GM23338 (cell line): ENCODE data around the gene NECTIN1. TPM values are rescaled to one million over a fixed set of nuclear protein-coding genes. Genes with fewer than 3 reads are reported as not detected.

Experiments used
- ATAC-seq: fragments of 200-7000 bp; cut with Tn5 transposase; 3 replicates; pipeline ENCODE4 v1.9.1; 2020
- DNase-seq: peaks from one replicate; pipeline ENCODE4 v3.0.0-alpha.2; 2015; ENCODE audit warnings: low spot score
- H2AFZ ChIP-seq: fragments of 200-600 bp; sonication (generic); 2 replicates; pipeline ENCODE4 v1.8.0; 2016; ENCODE audit warnings: antibody characterized with exemption, mild to moderate bottlenecking, moderate library complexity
- H3F3A ChIP-seq: fragments of 200-600 bp; sonication (generic); replicated peaks from 2 replicates; pipeline ENCODE4 v1.8.0; 2017; ENCODE audit warnings: antibody characterized with exemption, mixed run types, low read depth
- H3K27ac ChIP-seq: fragments of 200-600 bp; sonication (generic); 2 replicates; pipeline ENCODE4 v1.6.1; 2016; ENCODE audit warnings: low read depth
- H3K27me3 ChIP-seq: fragments of 200-600 bp; sonication (generic); 2 replicates; pipeline ENCODE4 v1.8.0; 2016; ENCODE audit warnings: mild to moderate bottlenecking, mixed run types, moderate library complexity; ENCODE audit not compliant: insufficient read depth
- H3K36me3 ChIP-seq: fragments of 200-600 bp; sonication (generic); 2 replicates; pipeline ENCODE4 v1.8.0; 2016; ENCODE audit warnings: mild to moderate bottlenecking; ENCODE audit not compliant: insufficient read depth
- H3K4me1 ChIP-seq: fragments of 200-600 bp; sonication (generic); 2 replicates; pipeline ENCODE4 v1.8.0; 2016; ENCODE audit warnings: mild to moderate bottlenecking, moderate library complexity; ENCODE audit not compliant: insufficient read depth
- H3K4me2 ChIP-seq: fragments of 200-600 bp; sonication (generic); 2 replicates; pipeline ENCODE4 v1.7.1; 2017; ENCODE audit warnings: mixed run types
- H3K4me3 ChIP-seq: fragments of 200-600 bp; sonication (generic); 2 replicates; pipeline ENCODE4 v1.6.1; 2016; ENCODE audit warnings: mixed run types
- H3K79me2 ChIP-seq: fragments of 200-600 bp; sonication (generic); replicated peaks from 2 replicates; pipeline ENCODE4 v1.8.0; 2017; ENCODE audit warnings: mild to moderate bottlenecking; ENCODE audit not compliant: insufficient read depth
- H3K9me2 ChIP-seq: fragments of 200-600 bp; sonication (generic); 2 replicates; pipeline ENCODE4 v1.8.0; 2017; ENCODE audit not compliant: insufficient read depth
- H4K20me1 ChIP-seq: fragments of 200-600 bp; sonication (generic); replicated peaks from 2 replicates; pipeline ENCODE4 v1.8.0; 2017; ENCODE audit warnings: mild to moderate bottlenecking; ENCODE audit not compliant: insufficient read depth
- H3K27ac Mint-ChIP-seq: 2 replicates; pipeline ENCODE4 v1.8.0; 2020; ENCODE audit warnings: inconsistent platforms, mild to moderate bottlenecking, moderate library complexity, mixed read lengths
- H3K27me3 Mint-ChIP-seq: 3 replicates; pipeline ENCODE4 v1.8.0; 2022; ENCODE audit warnings: low read depth, mild to moderate bottlenecking, moderate library complexity, mixed read lengths, inconsistent platforms; ENCODE audit not compliant: insufficient read depth, poor library complexity
- H3K36me3 Mint-ChIP-seq: 3 replicates; pipeline ENCODE4 v1.8.0; 2021; ENCODE audit warnings: low read depth, mild to moderate bottlenecking, inconsistent platforms, moderate library complexity, mixed read lengths
- H3K4me1 Mint-ChIP-seq: 3 replicates; pipeline ENCODE4 v1.8.0; 2020; ENCODE audit warnings: mild to moderate bottlenecking, inconsistent platforms, mixed read lengths
- H3K4me3 Mint-ChIP-seq: 3 replicates; pipeline ENCODE4 v1.8.0; 2021; ENCODE audit warnings: moderate library complexity, mild to moderate bottlenecking, inconsistent platforms, mixed read lengths
- H3K9me3 Mint-ChIP-seq: 3 replicates; pipeline ENCODE4 v1.8.0; 2020; ENCODE audit warnings: moderate library complexity, mild to moderate bottlenecking, inconsistent platforms, mixed read lengths
- CREB1 ChIP-seq: fragments of 250-450 bp; sonication (Bioruptor Pico); IDR thresholded peaks from 2 replicates; pipeline ENCODE4 v1.5.0; 2020; ENCODE audit warnings: low read depth, mild to moderate bottlenecking, moderate library complexity
- EZH2 ChIP-seq: fragments of 200-600 bp; sonication (generic); IDR thresholded peaks from one replicate; pipeline ENCODE4 v1.8.0; 2017; ENCODE audit warnings: antibody characterized with exemption, mild to moderate bottlenecking, low read depth; ENCODE audit not compliant: unreplicated experiment
- EZH2phosphoT487 ChIP-seq: fragments of 200-600 bp; sonication (generic); IDR thresholded peaks from one replicate; pipeline ENCODE4 v1.8.1; 2018; ENCODE audit warnings: antibody characterized with exemption; ENCODE audit not compliant: unreplicated experiment
- JUNB ChIP-seq: IDR thresholded peaks from one replicate; pipeline ENCODE4 v1.6.1; 2016; ENCODE audit warnings: antibody characterized with exemption; ENCODE audit not compliant: unreplicated experiment
- NANOG ChIP-seq: IDR thresholded peaks from 2 replicates; pipeline ENCODE4 v1.6.1; 2016; ENCODE audit warnings: antibody characterized with exemption, borderline replicate concordance
- POLR2AphosphoS5 ChIP-seq: IDR thresholded peaks from 2 replicates; pipeline ENCODE4 v1.6.1; 2016; ENCODE audit warnings: antibody characterized with exemption, low read depth
- STAT1 ChIP-seq: IDR thresholded peaks from one replicate; pipeline ENCODE4 v1.6.1; 2016; ENCODE audit warnings: antibody characterized with exemption; ENCODE audit not compliant: unreplicated experiment
- ZNF114 ChIP-seq: fragments of 250-450 bp; sonication (Bioruptor Pico); IDR thresholded peaks from 2 replicates; pipeline ENCODE4 v1.5.0; 2020; ENCODE audit warnings: mild to moderate bottlenecking, moderate library complexity
- ZNF331 ChIP-seq: fragments of 250-450 bp; sonication (Bioruptor Pico); IDR thresholded peaks from 2 replicates; pipeline ENCODE4 v1.5.0; 2020; ENCODE audit warnings: low read depth, mild to moderate bottlenecking, moderate library complexity
- polyA plus RNA-seq: library from polyadenylated mRNA; unstranded; fragments of >200 nt; fragmentation: Nextera tagmentation; extraction: Ambion mirVana; gene quantifications from 2 replicates; pipeline ENCODE4 v1.2.1, GENCODE V29; 2016
- total RNA-seq: library from RNA; depleted of rRNA; stranded (reverse); fragments of >200 nt; shearing (Covaris generic); gene quantifications from 2 replicates; pipeline ENCODE4 v1.2.3, GENCODE V29; 2014
- TF ChIP-seq, protein P1 (sequence below): fragments of 250-450 bp; sonication (Bioruptor Pico); IDR thresholded peaks from 2 replicates; pipeline ENCODE4 v1.5.0; 2020; ENCODE audit warnings: mild to moderate bottlenecking, moderate library complexity
- TF ChIP-seq, protein P2 (sequence below): IDR thresholded peaks from 2 replicates; pipeline ENCODE4 v1.6.1; 2016; ENCODE audit warnings: antibody characterized with exemption
- TF ChIP-seq, protein P3 (sequence below), 2 experiments: fragments of 200-600 bp in 1 of 2; sonication (generic) in 1 of 2; conservative IDR thresholded peaks; 2 replicates each; pipeline versions ENCODE4 v1.5.1 to v1.6.1; 2016 to 2017; ENCODE audit warnings: antibody characterized with exemption in 2 of 2, low read depth in 2 of 2, mild to moderate bottlenecking in 2 of 2, moderate library complexity in 1 of 2

The NECTIN1 gene
- total and polyA plus RNA-seq, 2 experiments from 2014 or later = 18.7 to 56.3 TPM

DNA sequence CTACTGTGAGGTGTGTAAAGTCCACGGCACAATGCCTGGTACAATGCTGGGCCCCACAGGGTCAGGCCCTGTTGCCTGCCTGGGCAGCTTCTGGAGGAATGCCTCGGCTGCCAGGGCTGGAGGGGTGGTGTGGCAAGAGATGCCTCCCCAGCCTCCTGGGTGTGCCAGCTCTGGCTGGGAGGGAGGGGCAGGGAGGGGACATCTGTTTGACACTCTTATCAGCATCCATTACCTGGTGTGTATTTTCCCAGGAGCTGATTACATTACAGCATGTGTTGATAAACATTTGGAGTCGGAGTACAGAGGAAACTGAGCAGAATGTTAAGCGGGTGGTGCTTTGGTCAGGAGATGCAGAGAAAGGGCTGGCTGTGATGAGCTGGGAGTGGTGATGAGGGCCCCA is 11.0 kb upstream of the NECTIN1 start (continued):
- TF ChIP-seq, protein P1, sequence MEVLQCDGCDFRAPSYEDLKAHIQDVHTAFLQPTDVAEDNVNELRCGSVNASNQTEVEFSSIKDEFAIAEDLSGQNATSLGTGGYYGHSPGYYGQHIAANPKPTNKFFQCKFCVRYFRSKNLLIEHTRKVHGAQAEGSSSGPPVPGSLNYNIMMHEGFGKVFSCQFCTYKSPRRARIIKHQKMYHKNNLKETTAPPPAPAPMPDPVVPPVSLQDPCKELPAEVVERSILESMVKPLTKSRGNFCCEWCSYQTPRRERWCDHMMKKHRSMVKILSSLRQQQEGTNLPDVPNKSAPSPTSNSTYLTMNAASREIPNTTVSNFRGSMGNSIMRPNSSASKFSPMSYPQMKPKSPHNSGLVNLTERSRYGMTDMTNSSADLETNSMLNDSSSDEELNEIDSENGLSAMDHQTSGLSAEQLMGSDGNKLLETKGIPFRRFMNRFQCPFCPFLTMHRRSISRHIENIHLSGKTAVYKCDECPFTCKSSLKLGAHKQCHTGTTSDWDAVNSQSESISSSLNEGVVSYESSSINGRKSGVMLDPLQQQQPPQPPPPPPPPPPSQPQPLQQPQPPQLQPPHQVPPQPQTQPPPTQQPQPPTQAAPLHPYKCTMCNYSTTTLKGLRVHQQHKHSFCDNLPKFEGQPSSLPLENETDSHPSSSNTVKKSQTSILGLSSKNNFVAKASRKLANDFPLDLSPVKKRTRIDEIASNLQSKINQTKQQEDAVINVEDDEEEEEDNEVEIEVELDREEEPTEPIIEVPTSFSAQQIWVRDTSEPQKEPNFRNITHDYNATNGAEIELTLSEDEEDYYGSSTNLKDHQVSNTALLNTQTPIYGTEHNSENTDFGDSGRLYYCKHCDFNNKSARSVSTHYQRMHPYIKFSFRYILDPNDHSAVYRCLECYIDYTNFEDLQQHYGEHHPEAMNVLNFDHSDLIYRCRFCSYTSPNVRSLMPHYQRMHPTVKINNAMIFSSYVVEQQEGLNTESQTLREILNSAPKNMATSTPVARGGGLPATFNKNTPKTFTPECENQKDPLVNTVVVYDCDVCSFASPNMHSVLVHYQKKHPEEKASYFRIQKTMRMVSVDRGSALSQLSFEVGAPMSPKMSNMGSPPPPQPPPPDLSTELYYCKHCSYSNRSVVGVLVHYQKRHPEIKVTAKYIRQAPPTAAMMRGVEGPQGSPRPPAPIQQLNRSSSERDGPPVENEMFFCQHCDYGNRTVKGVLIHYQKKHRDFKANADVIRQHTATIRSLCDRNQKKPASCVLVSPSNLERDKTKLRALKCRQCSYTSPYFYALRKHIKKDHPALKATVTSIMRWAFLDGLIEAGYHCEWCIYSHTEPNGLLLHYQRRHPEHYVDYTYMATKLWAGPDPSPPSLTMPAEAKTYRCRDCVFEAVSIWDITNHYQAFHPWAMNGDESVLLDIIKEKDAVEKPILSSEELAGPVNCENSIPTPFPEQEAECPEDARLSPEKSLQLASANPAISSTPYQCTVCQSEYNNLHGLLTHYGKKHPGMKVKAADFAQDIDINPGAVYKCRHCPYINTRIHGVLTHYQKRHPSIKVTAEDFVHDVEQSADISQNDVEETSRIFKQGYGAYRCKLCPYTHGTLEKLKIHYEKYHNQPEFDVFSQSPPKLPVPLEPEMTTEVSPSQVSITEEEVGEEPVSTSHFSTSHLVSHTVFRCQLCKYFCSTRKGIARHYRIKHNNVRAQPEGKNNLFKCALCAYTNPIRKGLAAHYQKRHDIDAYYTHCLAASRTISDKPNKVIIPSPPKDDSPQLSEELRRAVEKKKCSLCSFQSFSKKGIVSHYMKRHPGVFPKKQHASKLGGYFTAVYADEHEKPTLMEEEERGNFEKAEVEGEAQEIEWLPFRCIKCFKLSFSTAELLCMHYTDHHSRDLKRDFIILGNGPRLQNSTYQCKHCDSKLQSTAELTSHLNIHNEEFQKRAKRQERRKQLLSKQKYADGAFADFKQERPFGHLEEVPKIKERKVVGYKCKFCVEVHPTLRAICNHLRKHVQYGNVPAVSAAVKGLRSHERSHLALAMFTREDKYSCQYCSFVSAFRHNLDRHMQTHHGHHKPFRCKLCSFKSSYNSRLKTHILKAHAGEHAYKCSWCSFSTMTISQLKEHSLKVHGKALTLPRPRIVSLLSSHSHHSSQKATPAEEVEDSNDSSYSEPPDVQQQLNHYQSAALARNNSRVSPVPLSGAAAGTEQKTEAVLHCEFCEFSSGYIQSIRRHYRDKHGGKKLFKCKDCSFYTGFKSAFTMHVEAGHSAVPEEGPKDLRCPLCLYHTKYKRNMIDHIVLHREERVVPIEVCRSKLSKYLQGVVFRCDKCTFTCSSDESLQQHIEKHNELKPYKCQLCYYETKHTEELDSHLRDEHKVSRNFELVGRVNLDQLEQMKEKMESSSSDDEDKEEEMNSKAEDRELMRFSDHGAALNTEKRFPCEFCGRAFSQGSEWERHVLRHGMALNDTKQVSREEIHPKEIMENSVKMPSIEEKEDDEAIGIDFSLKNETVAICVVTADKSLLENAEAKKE (CRISPR knock-in tag) = no peak
- TF ChIP-seq ZNF114 (no peak), POLR2AphosphoS5 (no peak), STAT1 (no peak)

DNA sequence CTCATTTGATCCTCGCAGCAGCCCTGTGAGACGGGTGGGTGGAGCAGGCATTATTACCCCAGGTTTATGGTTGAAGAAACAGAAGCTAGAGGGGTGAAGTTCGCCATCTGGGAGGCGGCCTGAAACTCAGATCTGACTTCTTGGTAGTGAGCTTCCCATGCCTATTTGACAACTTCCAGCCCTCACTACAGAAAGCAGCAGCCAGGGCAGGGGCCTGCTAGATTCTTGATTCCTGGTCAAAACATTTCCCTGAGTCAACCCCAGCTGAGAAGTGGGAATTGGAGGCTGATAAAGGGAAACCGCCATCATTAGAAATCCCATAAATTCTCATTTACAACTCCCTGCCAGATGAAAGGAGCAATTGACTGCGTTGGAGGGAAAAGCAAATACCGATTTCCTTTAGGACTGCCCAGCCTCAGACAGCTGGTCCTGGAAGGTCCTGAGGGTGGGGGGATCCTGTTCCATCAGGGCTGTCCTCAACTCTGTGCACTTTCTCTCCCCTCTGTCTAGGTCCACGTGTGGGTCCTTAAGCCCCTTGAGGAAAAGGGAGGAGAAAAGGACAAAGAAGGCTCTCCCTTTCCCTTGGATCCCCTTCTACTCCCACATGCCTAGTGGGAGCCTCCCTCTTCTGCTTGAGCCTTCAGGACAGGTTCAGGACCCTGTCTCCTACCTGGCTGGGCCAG is 10.2 kb upstream of the NECTIN1 start:
- Histone ChIP-seq H3K4me3 (no peak overlapping the region), H3K4me2 (no peak overlapping the region), H3K36me3 (no peaks in the 10 kb centered on the region), H3K27ac (no peak overlapping the region), H3F3A (no peaks in the 10 kb centered on the region), H3K9me2 (no peaks in the 10 kb centered on the region), H3K79me2 (no peaks in the 10 kb centered on the region), H3K27me3 (peaks cover 8% of the 10 kb centered on the region), H4K20me1 (no peaks in the 10 kb centered on the region; the same call in 1 of the 2 replicates), H2AFZ (no peak overlapping the region), H3K4me1 (peaks cover 8% of the 10 kb centered on the region; the same call in 1 of the 2 replicates)
- Mint-ChIP-seq H3K9me3 (no peaks in the 10 kb centered on the region; the same call in 2 of the 3 replicates), H3K4me1 (peaks cover 17% of the 10 kb centered on the region), H3K4me3 (no peak overlapping the region), H3K27me3 (peaks cover 26% of the 10 kb centered on the region), H3K36me3 (no peaks in the 10 kb centered on the region), H3K27ac (no peak overlapping the region)
- DNase-seq (no peak), ATAC-seq (no peak)
- no peak for TF ChIP-seq ZNF331 (CRISPR knock-in tag)
- TF ChIP-seq STAT1 = no peak
- no peak for TF ChIP-seq EZH2
- no peak for TF ChIP-seq ZNF114
- no peak for TF ChIP-seq NANOG
- TF ChIP-seq, protein P2, sequence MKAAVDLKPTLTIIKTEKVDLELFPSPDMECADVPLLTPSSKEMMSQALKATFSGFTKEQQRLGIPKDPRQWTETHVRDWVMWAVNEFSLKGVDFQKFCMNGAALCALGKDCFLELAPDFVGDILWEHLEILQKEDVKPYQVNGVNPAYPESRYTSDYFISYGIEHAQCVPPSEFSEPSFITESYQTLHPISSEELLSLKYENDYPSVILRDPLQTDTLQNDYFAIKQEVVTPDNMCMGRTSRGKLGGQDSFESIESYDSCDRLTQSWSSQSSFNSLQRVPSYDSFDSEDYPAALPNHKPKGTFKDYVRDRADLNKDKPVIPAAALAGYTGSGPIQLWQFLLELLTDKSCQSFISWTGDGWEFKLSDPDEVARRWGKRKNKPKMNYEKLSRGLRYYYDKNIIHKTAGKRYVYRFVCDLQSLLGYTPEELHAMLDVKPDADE = no peak
- TF ChIP-seq, protein P3, sequence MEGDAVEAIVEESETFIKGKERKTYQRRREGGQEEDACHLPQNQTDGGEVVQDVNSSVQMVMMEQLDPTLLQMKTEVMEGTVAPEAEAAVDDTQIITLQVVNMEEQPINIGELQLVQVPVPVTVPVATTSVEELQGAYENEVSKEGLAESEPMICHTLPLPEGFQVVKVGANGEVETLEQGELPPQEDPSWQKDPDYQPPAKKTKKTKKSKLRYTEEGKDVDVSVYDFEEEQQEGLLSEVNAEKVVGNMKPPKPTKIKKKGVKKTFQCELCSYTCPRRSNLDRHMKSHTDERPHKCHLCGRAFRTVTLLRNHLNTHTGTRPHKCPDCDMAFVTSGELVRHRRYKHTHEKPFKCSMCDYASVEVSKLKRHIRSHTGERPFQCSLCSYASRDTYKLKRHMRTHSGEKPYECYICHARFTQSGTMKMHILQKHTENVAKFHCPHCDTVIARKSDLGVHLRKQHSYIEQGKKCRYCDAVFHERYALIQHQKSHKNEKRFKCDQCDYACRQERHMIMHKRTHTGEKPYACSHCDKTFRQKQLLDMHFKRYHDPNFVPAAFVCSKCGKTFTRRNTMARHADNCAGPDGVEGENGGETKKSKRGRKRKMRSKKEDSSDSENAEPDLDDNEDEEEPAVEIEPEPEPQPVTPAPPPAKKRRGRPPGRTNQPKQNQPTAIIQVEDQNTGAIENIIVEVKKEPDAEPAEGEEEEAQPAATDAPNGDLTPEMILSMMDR (conservative IDR thresholded peaks at IDR 0.05; ENCODE audit: low read depth in 2 of 2) = no peak
- no peak for TF ChIP-seq POLR2AphosphoS5
- TF ChIP-seq JUNB = no peak
- TF ChIP-seq EZH2phosphoT487 = no peak
- TF ChIP-seq CREB1 = no peak
